Measurements from ENCODE around the gene AKT1. TPM values are rescaled to one million over a fixed set of nuclear protein-coding genes. Genes with fewer than 3 reads are reported as not detected.
"Not testable (repeated sequence)": the region's sequence is repeated elsewhere in the genome, so short reads cannot be mapped to it uniquely, and the experiment has no call there.

AKT1 gene
- total RNA-seq, 1 experiment from 2014 or later: 176 TPM

- H3K4me1 ChIP-seq (replicated peaks): peaks cover 13% of the 10 kb centered on the region
- H3K36me3 ChIP-seq: no peaks in the 10 kb centered on the region
- H3K27me3 ChIP-seq (replicated peaks): no peaks in the 10 kb centered on the region
- H3K9me3 ChIP-seq (replicated peaks): peaks cover 3% of the 10 kb centered on the region; the same call in 1 of the 2 replicates
- H3K27ac ChIP-seq: no peak overlapping the region
- H3K4me3 ChIP-seq: no peak overlapping the region
- DNase-seq (ENCODE audit: low read depth in 1 of 2, low spot score in 2 of 2): no peak
These were observed 28.9 kb upstream of the AKT1 start for GRCh38 chr14:104824353-104824997.

GRCh38 chr14:104822821-104823615 lies 27.5 kb upstream of the AKT1 start:
- H3K4me1 ChIP-seq (replicated peaks): peaks cover 13% of the 10 kb centered on the region
- H3K4me3 ChIP-seq: no peak overlapping the region
- DNase-seq (ENCODE audit: low read depth in 1 of 2, low spot score in 2 of 2): no peak
- no peak overlapping the region for H3K27ac ChIP-seq
- no peaks in the 10 kb centered on the region for H3K27me3 ChIP-seq (replicated peaks)
- no peaks in the 10 kb centered on the region for H3K36me3 ChIP-seq
- peaks cover 3% of the 10 kb centered on the region; the same call in 1 of the 2 replicates for H3K9me3 ChIP-seq (replicated peaks)

DNA sequence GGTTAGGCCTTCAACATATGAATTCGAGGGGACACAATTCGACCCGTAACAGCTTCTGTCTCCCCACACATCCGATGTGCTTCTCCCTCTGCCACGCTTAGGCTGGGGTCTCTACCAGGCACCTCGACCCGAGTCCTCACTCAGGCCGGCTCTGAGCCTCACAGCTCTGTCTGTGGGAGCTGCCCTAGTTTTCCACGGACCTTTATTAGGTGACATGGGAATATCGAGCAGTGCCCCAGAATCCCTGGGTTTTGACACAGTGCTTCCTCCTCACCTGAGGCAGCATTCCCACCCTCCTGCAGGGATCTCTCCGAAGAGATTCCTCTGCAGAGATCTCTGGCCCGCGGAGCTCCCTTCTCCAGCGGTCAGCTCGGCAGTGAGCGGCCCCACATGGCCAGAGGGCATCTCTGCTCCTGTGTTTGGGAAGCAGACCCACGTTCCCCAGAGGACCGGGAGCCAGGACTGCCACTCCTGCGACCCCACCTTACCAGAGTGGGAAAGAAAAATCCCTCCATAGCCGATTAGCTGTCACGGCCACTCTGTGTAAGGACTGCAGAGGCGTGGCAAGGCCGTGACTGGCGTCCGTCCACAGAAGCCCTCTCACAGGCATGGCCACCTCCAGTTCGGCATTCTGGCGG lies 26.5 kb upstream of the AKT1 start:
- H3K27ac ChIP-seq: no peak overlapping the region
- no peak overlapping the region for H3K4me3 ChIP-seq
- no peak for DNase-seq (ENCODE audit: low read depth in 1 of 2, low spot score in 2 of 2)
- H3K27me3 ChIP-seq (replicated peaks): no peaks in the 10 kb centered on the region
- peaks cover 6% of the 10 kb centered on the region for H3K4me1 ChIP-seq (replicated peaks)
- no peaks in the 10 kb centered on the region for H3K36me3 ChIP-seq
- H3K9me3 ChIP-seq (replicated peaks): peaks cover 3% of the 10 kb centered on the region; the same call in 1 of the 2 replicates

DNA sequence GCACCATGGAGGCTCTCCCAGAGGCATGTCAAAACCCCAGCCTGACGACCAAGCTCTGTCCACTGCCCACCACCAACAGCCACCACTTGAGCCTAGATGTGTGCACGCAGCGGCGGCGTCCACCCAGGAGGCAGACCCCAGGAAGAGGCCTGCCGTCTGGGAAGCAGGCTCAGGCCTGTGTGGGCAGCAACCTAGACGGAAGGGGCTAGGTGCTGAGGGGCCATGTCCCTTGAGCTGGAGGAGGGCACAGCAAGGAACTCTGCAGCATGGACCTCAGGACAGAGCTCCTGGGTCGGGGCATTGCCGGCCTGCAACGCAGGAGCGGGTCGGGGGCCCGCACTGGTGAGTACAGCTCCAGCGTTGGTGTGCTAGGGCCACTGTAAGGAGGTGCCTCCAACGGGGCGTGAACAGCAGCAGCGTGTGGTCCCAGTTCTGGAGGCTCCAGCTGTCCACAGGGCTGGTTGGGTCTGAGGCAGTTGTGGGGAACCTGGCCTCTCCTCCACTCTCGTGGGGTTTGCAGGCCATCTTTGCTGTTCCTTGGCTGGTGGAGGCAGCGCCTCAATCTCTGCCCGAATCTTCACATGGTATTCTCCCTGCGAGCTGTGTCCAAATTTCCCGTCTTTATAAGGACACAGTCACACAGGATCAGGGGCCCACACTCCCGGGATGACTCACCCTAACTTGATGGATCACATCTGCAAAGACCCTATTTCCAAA lies 25.8 kb upstream of the AKT1 start:
- H3K27me3 ChIP-seq (replicated peaks): no peaks in the 10 kb centered on the region
- H3K9me3 ChIP-seq (replicated peaks): peaks cover 3% of the 10 kb centered on the region; the same call in 1 of the 2 replicates
- H3K36me3 ChIP-seq: no peaks in the 10 kb centered on the region
- no peak overlapping the region for H3K4me3 ChIP-seq
- H3K4me1 ChIP-seq (replicated peaks): peaks cover 10% of the 10 kb centered on the region
- DNase-seq (ENCODE audit: low read depth in 1 of 2, low spot score in 2 of 2): peak in 1 of 2 experiments; percentile 34
- no peak overlapping the region for H3K27ac ChIP-seq

DNA sequence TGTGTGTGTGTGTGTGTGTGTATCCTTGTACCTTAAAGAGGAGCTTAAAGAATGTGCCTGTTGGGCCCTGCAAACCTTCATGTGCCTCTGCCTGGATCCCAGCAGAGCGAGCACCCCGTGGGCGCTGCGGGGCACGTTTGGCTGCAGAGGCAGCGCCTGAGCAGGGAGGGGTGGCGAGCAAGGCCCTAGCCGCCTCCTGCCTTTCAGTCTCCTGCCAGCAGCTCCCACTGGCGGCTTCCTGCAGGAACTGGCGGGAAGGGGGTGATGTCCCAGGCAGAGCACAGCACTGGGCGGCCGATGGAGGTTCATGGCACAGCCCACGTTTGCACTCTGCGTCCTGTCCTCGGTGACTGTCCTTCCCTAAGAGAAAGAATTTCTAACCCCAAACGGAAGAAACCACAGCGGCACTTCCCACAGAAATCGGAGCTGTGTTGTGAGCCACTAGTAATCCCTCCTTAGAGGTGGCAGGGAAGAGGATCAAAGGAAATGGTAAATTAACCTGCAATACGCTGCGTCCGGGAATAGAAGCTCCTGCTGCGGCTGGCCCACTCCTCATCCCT lies 25.2 kb upstream of the AKT1 start:
- Histone ChIP-seq H3K9me3 (replicated peaks) (peaks cover 3% of the 10 kb centered on the region; the same call in 1 of the 2 replicates), H3K36me3 (0 out of 2 replicates have a peak, but pooled peaks cover under 1% of the 10 kb centered on the region), H3K4me3 (no peak overlapping the region), H3K27ac (no peak overlapping the region), H3K27me3 (replicated peaks) (no peaks in the 10 kb centered on the region), H3K4me1 (replicated peaks) (peaks cover 13% of the 10 kb centered on the region)
- DNase-seq (ENCODE audit: low read depth in 1 of 2, low spot score in 2 of 2): peak in 1 of 2 experiments; percentile 58

DNA sequence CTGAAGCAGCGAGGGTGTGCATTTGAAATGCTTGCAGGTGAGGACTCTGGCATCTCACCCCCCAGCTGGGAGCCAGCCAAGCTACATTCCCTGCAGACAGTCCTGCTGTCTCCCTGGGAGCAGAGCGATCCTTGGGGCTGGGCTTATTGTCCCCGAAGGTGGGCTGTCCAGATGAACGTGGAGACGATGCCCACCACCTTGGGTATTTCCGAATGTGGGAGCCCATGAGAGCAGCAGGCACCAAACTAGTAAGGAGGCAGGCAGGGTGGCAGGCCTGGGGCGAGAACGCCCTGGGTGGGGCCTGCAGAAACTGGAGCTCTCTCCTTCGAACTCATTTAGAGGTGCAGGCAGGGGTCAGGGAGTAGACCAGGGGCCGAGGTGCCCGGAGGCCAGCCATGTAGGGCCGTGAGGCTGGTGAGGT lies 23.8 kb upstream of the AKT1 start:
- no peak overlapping the region for H3K27ac ChIP-seq
- H3K27me3 ChIP-seq (replicated peaks): no peaks in the 10 kb centered on the region
- H3K4me1 ChIP-seq (replicated peaks): peaks cover 13% of the 10 kb centered on the region
- H3K4me3 ChIP-seq: no peak overlapping the region
- no peaks in the 10 kb centered on the region for H3K9me3 ChIP-seq (replicated peaks)
- DNase-seq (ENCODE audit: low read depth in 1 of 2, low spot score in 2 of 2): peak in 1 of 2 experiments; percentile 37
- H3K36me3 ChIP-seq: 0 out of 2 replicates have a peak, but pooled peaks cover 4% of the 10 kb centered on the region

- Histone ChIP-seq H3K27me3 (replicated peaks) (no peaks in the 10 kb centered on the region), H3K27ac (no peak overlapping the region), H3K4me3 (no peak overlapping the region), H3K9me3 (replicated peaks) (no peaks in the 10 kb centered on the region), H3K4me1 (replicated peaks) (peaks cover 13% of the 10 kb centered on the region), H3K36me3 (0 out of 2 replicates have a peak, but pooled peaks cover 4% of the 10 kb centered on the region)
- DNase-seq (ENCODE audit: low read depth in 1 of 2, low spot score in 2 of 2): peak in 1 of 2 experiments; percentile 20
These were observed 23.2 kb upstream of the AKT1 start for GRCh38 chr14:104818714-104819161.

GRCh38 chr14:104817930-104818713 lies 22.6 kb upstream of the AKT1 start:
- peak in 1 of 2 experiments; percentile 20 for DNase-seq (ENCODE audit: low read depth in 1 of 2, low spot score in 2 of 2)
- H3K27ac ChIP-seq: no peak overlapping the region

GRCh38 chr14:104816616-104816884 lies 21.0 kb upstream of the AKT1 start:
- Histone ChIP-seq H3K27ac (peak overlapping the region; percentile 69; the same call in 1 of the 2 replicates), H3K27me3 (replicated peaks) (no peaks in the 10 kb centered on the region), H3K4me1 (replicated peaks) (peaks cover 13% of the 10 kb centered on the region), H3K9me3 (replicated peaks) (no peaks in the 10 kb centered on the region), H3K36me3 (0 out of 2 replicates have a peak, but pooled peaks cover 4% of the 10 kb centered on the region), H3K4me3 (peak overlapping the region; percentile 82)
- no peak for DNase-seq (ENCODE audit: low read depth in 1 of 2, low spot score in 2 of 2)

More at GRCh38 chr14:104817930-104818713, 22.6 kb upstream of the AKT1 start:
- Histone ChIP-seq H3K36me3 (0 out of 2 replicates have a peak, but pooled peaks cover 4% of the 10 kb centered on the region), H3K27me3 (replicated peaks) (no peaks in the 10 kb centered on the region), H3K4me1 (replicated peaks) (peaks cover 13% of the 10 kb centered on the region), H3K9me3 (replicated peaks) (no peaks in the 10 kb centered on the region), H3K4me3 (no peak overlapping the region)

- Histone ChIP-seq H3K4me1 (replicated peaks) (peaks cover 13% of the 10 kb centered on the region), H3K4me3 (peak overlapping the region; percentile 82)
- not testable (repeated sequence) for H3K9me3 ChIP-seq (replicated peaks); H3K36me3 ChIP-seq; H3K27me3 ChIP-seq (replicated peaks); DNase-seq (ENCODE audit: low read depth in 1 of 2, low spot score in 2 of 2); H3K27ac ChIP-seq
These were observed 19.2 kb upstream of the AKT1 start for GRCh38 chr14:104814701-104815100.

DNA sequence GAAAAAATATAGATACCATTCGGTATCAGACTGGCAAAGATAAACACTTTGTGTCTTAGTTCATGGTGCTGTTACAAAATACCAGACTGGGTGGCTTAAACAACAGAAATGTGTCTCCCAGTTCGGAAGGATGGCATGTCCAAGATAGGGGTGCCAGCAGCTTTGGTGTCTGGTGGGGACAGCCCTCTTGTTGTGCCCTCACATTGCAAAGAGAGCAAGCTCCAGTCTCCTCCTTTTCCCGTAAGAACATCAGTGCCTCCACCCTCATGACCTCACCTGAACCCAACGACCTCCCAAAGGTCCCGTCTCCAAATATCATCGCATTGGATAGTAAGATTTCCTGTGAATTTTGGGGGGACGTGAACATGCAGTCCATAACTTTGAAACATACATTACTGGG lies 17.7 kb upstream of the AKT1 start:
- H3K4me3 ChIP-seq: no peak overlapping the region
- DNase-seq (ENCODE audit: low read depth in 1 of 2, low spot score in 2 of 2): no peak
- no peaks in the 10 kb centered on the region for H3K9me3 ChIP-seq (replicated peaks)
- no peak overlapping the region for H3K27ac ChIP-seq
- H3K36me3 ChIP-seq: 0 out of 2 replicates have a peak, but pooled peaks cover 4% of the 10 kb centered on the region
- H3K27me3 ChIP-seq (replicated peaks): no peaks in the 10 kb centered on the region
- peaks cover 13% of the 10 kb centered on the region for H3K4me1 ChIP-seq (replicated peaks)

DNA sequence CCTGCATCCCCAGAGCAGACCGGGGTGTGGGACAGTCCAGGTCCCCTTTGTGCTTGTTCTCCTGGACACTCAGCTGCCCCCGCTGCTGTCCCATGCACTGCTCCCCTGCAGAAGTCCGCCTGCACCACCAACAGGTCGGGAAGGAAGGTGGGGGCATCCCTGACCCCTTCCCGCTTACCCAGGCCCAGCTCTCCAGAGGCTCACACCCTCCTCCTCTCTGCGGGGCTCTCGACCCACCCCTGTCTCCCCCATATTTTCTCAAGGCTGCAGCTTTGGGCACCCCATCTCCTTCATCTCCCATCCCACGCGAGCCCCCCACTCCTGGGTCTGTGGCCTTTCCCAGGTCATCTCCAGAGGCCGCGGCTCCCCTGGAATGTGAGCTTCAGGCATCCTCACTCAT lies 14.8 kb upstream of the AKT1 start:
- Histone ChIP-seq H3K27me3 (replicated peaks) (no peaks in the 10 kb centered on the region), H3K4me3 (no peak overlapping the region), H3K27ac (no peak overlapping the region), H3K4me1 (replicated peaks) (0 out of 2 replicates have a peak, but pooled peaks cover 8% of the 10 kb centered on the region), H3K36me3 (no peaks in the 10 kb centered on the region), H3K9me3 (replicated peaks) (no peaks in the 10 kb centered on the region)
- no peak for DNase-seq (ENCODE audit: low read depth in 1 of 2, low spot score in 2 of 2)
